Thyroid gland (tissue), 4 donors: ENCODE results near the gene MXRA5.

Experiments used
- CTCF ChIP-seq, 6 experiments: fragments of 200-600 bp in 3 of 6; fragments of 450-650 bp in 3 of 6; sonication (generic) in 3 of 6; IDR thresholded peaks; one replicate each; pipeline ENCODE4 v1.5.1; 2016 to 2019; ENCODE audit warnings: antibody characterized with exemption in 6 of 6, mild to moderate bottlenecking in 2 of 6, inconsistent platforms in 1 of 6, moderate library complexity in 1 of 6
- POLR2A ChIP-seq, 2 donors: fragments of 450-650 bp; IDR thresholded peaks; one replicate each; pipeline ENCODE4 v1.6.1; 2017; ENCODE audit warnings: antibody characterized with exemption in 2 of 2, mild to moderate bottlenecking in 2 of 2, moderate library complexity in 1 of 2

DNA sequence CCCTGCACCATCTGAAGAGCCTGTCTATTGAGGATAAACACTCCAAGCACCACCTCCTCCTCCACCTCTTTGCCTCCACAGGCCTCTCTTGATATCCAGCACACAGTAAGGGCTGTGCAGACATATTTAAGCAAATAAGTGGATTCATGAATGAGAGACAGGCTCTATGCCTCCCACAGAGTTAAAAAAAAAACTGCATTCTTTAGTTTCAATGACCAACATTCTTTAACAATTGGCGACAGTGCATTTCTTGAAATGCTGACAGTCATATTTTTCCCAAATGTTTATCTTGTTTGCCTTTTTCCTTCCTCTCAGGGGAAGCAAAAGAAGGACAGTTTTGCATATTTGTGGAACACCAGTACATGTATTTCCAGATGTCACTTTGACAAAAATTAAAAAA is 38.6 kb downstream of the MXRA5 start:
- TF ChIP-seq POLR2A (IDR thresholded peaks at IDR 0.05) (no peak), CTCF (IDR thresholded peaks at IDR 0.05) (no peak)
